COLO829 (cell line): ENCODE measurements around the gene KCNH2.

Experiments used
- DNase-seq: peaks from one replicate; pipeline ENCODE4 v3.0.0; 2012; ENCODE audit warnings: low spot score

KCNH2 gene

DNA sequence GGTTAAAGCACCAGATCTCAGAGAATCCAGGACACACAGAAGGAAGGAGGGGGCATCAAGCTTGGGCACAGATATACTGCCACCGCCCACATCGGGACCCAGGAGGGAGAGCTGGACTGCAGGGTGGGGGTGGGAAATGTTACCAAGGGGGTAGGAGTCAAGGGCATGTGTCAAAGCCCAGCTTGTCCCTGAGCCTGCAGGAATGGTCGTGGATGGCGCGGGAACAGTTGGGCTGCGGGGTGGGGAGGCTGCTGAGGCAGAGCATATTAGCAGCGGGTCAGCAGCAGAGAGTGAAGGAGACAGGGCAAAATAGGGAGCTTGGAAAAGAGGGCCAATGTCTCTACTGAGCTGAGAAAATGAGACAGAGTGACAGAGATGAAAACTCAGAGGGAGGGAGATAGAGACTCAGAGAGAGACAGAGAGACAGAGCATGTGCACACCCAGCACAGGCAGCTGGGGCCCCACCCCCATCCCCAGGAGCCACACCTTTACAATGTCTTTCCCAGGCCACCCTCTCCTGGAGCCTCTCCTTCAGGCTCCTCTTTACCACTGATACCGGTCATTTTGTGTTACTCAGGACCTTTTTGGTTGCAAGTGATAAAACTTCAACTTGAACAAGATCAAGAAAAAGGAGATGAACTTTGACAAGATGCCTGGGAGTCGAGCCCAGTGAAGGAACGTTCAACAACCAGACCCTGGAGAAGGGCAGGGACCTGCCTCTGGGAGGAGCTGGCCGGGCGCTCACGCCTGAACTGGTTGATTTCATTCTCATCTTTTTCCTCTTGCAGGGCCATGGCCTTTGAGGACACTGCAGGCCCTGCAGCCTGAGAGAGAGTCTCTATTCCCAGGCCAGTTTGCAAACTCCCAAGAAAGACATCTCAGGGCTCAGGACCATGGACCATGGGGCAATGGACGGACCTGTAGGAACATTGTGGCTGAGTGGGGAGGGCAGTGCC is 75.8 kb downstream of the KCNH2 start:
- no peak for DNase-seq

DNA sequence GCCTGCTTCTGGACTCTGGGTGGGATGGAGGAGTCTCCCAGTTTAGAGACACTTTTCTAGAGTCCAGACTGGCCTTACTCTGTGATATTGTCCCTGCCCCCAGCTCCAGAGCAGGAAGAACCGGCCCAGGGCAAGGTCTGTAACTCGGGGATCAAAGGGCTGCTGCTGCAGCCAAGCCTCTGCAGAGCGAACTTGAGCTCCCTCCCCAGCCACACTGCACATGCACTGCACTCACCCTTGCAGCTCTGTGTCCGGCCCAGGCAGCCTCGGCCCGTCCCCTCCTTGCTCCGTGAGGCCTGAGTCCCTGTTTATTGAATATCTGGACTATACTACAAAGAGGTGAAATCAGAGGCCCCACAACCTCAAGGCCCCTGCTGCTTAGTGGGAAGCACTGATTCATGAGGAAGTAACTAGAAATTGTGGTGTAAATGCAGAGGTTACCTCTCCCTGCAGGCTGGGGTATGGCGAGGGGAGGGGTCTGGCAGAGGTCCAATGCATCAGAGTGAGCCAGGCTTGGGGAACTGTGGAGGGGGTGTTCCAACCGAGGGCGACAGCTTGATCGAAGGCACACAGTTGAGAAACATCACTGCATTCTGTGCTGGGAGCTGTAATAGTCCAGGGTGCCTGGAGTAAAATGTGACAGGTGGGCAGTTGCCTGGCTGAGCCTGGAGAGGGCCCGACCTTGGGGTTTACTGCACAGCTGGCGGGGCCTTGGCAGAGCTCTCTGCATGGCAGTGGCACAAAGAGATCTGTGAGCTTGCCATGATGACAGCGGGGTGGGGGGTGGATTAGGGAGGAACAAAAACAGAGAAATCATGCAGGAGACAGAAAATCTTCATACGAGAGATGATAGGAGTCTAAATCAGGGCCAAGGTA is 76.7 kb downstream of the KCNH2 start:
- DNase-seq = no peak

DNA sequence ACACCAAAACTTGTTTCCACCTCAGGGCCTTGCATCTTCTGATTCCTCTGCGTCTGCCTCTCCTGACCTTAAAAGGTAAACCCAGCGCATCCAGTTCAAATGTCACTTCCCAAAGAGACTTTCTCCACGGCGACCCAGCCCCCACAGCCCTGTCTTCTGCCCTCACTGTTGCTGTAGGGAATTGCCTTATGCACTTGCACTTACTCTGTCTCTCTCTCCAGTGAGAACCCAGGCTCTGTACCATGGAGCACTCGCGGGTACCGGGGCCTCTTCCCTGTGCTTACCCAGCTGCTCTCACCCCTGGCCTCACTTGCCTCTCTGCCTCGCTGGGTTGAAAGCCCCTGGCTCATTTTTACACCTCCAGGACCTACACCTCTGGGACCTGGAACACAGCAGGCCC is 77.4 kb downstream of the KCNH2 start:
- DNase-seq = no peak

DNA sequence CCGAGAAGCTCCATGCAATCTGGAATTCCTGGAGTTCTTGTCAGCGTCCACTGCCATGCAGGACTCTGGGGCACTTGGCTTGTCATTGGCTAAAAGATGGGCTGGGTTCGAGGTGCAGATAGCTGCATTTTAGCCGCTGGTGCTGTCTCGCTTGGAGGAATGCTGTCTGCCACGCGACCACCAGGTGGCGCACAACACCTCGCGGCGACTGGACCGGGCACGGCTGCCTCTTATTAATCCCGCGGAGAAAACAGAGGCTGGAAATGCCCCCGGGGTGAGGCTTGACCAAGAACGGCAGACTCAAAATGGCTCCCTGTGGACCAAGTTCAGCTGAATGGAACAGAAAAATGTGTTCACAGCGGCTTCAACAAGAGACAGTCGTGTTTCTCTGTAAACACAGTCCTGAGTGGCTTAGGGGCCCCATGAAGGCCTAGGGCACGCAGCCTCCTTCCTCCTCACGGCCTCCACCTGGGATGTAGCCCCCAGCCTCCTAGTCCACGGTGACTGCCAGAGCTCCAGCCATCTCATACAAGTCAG is 79.6 kb downstream of the KCNH2 start:
- peak; percentile 79 for DNase-seq

DNA sequence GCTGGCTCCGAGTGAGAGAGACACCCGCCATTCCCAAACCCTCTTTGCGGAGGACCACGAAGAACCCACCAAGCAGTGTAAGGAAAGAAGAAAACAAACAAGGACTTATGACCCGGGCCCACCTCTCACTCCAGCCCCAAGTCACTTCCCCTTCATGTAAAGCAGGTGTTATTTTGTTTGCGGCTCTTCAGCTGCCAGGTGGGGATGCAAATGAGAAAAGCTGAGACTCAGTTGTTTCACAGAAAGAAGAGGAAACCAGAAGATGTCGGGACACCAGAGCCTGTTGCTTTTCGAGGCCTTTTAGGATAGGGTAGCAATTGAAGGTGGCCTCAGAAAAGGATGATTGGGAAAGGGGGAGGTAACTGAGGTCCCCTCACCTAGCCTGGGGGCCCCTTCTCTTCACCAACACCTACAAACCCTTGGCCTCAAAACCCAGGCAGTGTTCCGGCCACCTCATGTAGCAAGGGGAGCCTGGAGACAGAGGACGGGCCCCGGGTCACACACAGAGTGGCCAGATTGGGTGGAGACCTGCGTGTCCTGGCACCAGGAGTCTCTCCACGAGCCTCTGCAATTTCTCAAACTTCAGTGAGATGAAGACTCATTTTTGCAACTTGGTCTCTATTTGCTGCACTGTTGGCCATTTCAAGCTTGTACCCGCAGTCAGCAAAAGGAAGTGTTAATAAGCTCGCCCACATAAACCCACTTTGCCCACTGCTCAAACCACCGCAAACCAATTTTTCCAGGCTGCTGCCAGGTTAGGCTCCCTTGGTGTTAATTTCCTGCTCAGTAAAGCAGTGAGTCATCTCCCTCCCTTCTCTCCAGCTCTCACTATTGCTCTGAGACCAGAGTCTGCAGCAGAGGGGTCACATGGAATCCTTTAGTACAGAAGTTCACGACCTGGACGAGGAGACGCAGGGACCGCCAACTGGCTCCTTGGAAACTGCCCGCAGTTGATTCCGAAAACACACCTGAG is 80.3 kb downstream of the KCNH2 start:
- no peak for DNase-seq

DNA sequence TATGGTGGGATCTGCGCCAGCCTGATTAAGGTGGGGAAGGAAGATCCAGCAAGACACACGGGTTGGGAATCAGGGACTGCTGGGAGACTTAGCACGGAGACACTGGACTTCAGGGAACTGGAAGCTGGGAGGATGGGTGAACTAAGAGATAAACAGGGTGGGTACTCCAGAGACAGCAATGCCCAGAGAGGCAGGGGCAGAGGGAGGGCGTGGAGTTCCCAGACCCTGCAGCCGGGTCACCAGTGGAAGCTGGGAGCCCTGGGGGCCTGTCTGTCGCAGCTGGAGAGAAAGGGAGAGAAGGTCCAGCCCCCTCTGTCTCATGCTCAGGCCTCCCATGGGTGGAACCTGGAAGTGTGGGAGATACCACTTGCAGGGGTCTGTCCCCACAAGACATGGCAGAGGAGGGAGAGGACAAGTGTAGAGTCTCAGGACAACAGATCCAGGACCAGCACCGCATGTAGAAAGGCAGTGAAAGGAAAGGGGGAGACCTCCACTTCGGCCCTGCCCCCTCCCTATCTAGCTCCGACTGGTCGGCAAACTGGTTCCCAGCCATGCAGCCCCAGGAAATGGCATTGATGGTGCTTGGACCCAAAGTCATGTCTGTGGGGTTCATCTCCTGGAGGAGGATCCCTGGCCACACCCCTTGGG is 81.4 kb downstream of the KCNH2 start:
- no peak for DNase-seq

DNA sequence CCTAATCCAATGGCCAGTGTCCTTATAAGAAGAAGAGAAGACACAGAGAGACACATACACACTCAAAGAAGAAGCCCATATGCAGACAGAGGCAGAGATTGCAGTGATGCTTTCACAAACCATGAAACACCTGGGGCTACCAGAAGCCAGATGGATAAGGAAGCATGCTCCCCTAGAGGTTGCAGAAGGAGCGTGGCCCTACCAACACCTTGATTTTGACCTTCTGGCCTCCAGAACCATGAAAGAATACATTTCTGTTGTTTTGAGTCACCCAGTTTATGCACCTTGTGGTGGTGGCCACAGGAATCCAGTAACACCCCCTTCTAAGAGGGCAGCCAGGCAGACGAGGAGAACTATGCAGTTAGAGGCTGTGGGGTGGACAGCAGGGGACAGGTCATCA is 82.3 kb downstream of the KCNH2 start:
- no peak for DNase-seq
